Measurements from ENCODE around the gene NCBP3.

The NCBP3 gene

GRCh38 chr17:3773511-3773910 is 72.5 kb downstream of the NCBP3 start:
- Histone ChIP-seq H2BK5ac (ENCODE audit: low read length) (no peak overlapping the region), H3K4me3 (ENCODE audit: low read length) (no peak overlapping the region), H2BK120ac (ENCODE audit: low read depth, low read length) (no peak overlapping the region), H3K79me2 (ENCODE audit: control insufficient read depth, insufficient read depth, low read length) (no peaks in the 10 kb centered on the region), H3K4ac (ENCODE audit: low read depth, low read length) (no peak overlapping the region), H3K4me2 (ENCODE audit: low read length) (no peak overlapping the region), H3K27me3 (ENCODE audit: insufficient read depth, low read length, poor library complexity) (no peaks in the 10 kb centered on the region), H3K23ac (ENCODE audit: low read length) (no peak overlapping the region), H3K36me3 (ENCODE audit: control insufficient read depth, insufficient read depth, low read length) (no peaks in the 10 kb centered on the region), H3K27ac (ENCODE audit: low read depth, low read length) (no peak overlapping the region), H3K56ac (ENCODE audit: low read length) (no peak overlapping the region), H2AK5ac (ENCODE audit: low read length) (no peak overlapping the region), H2BK15ac (replicated peaks; ENCODE audit: low read depth) (no peak overlapping the region), H4K5ac (ENCODE audit: low read length) (no peak overlapping the region), H3K18ac (ENCODE audit: low read length) (no peak overlapping the region), H3K4me1 (ENCODE audit: control insufficient read depth, low read depth, low read length) (no peaks in the 10 kb centered on the region), H4K8ac (ENCODE audit: low read depth, low read length) (no peak overlapping the region), H3K9ac (ENCODE audit: low read length) (no peak overlapping the region), H3K79me1 (ENCODE audit: low read length) (no peaks in the 10 kb centered on the region)
- DNase-seq, result peak; percentile 41
- WGBS (ENCODE audit: extremely low coverage, insufficient coverage, low lambda C conversion rate), result no CpG with 5 or more reads among the region's 5 CpGs

- Histone ChIP-seq H2AK5ac (ENCODE audit: low read length) (no peak overlapping the region), H2BK5ac (ENCODE audit: low read length) (no peak overlapping the region), H4K8ac (ENCODE audit: low read depth, low read length) (no peak overlapping the region), H2BK120ac (ENCODE audit: low read depth, low read length) (no peak overlapping the region), H3K79me1 (ENCODE audit: low read length) (no peaks in the 10 kb centered on the region), H3K4me1 (ENCODE audit: control insufficient read depth, low read depth, low read length) (no peaks in the 10 kb centered on the region), H3K4me2 (ENCODE audit: low read length) (no peak overlapping the region), H3K4ac (ENCODE audit: low read depth, low read length) (no peak overlapping the region), H3K56ac (ENCODE audit: low read length) (no peak overlapping the region), H3K27ac (ENCODE audit: low read depth, low read length) (no peak overlapping the region), H3K23ac (ENCODE audit: low read length) (no peak overlapping the region), H3K18ac (ENCODE audit: low read length) (no peak overlapping the region), H3K27me3 (ENCODE audit: insufficient read depth, low read length, poor library complexity) (no peaks in the 10 kb centered on the region), H2BK15ac (replicated peaks; ENCODE audit: low read depth) (no peak overlapping the region), H3K4me3 (ENCODE audit: low read length) (no peak overlapping the region), H3K9ac (ENCODE audit: low read length) (no peak overlapping the region), H4K5ac (ENCODE audit: low read length) (no peak overlapping the region), H3K79me2 (ENCODE audit: control insufficient read depth, insufficient read depth, low read length) (no peaks in the 10 kb centered on the region), H3K36me3 (ENCODE audit: control insufficient read depth, insufficient read depth, low read length) (no peaks in the 10 kb centered on the region)
- peak; percentile 72 for DNase-seq
- WGBS (ENCODE audit: extremely low coverage, insufficient coverage, low lambda C conversion rate), result no CpG with 5 or more reads among the region's 12 CpGs
These were observed 73.3 kb downstream of the NCBP3 start for GRCh38 chr17:3772764-3773163.

DNA sequence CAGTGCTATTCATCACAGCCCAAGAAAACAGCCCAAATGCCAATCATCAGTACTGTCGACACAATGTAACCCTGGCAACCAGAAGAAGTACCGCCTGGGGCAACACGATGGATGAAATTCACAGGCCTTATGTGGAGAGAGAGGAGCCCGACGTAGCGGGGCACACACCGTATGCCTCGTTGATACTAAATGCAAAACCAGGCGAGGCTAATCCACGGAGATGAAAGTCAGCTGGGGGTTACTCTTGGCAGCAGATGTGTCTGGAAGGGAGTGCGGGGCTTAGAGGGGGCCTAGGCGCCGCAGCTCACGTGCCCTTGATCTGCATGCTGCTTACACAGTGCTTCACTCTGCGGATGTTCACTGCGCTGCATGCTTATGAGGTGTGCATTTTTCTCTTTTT is 74.9 kb downstream of the NCBP3 start:
- Histone ChIP-seq H3K79me1 (ENCODE audit: low read length) (no peaks in the 10 kb centered on the region), H2BK5ac (ENCODE audit: low read length) (no peak overlapping the region), H3K36me3 (ENCODE audit: control insufficient read depth, insufficient read depth, low read length) (no peaks in the 10 kb centered on the region), H2BK15ac (replicated peaks; ENCODE audit: low read depth) (no peak overlapping the region), H3K9ac (ENCODE audit: low read length) (no peak overlapping the region), H3K4ac (ENCODE audit: low read depth, low read length) (no peak overlapping the region), H4K5ac (ENCODE audit: low read length) (no peak overlapping the region), H3K23ac (ENCODE audit: low read length) (no peak overlapping the region), H2BK120ac (ENCODE audit: low read depth, low read length) (no peak overlapping the region), H3K18ac (ENCODE audit: low read length) (no peak overlapping the region), H2AK5ac (ENCODE audit: low read length) (no peak overlapping the region), H3K79me2 (ENCODE audit: control insufficient read depth, insufficient read depth, low read length) (no peaks in the 10 kb centered on the region), H3K4me3 (ENCODE audit: low read length) (no peak overlapping the region), H3K27me3 (ENCODE audit: insufficient read depth, low read length, poor library complexity) (no peaks in the 10 kb centered on the region), H3K27ac (ENCODE audit: low read depth, low read length) (no peak overlapping the region), H3K56ac (ENCODE audit: low read length) (no peak overlapping the region), H3K4me1 (ENCODE audit: control insufficient read depth, low read depth, low read length) (no peaks in the 10 kb centered on the region), H4K8ac (ENCODE audit: low read depth, low read length) (no peak overlapping the region), H3K4me2 (ENCODE audit: low read length) (no peak overlapping the region)
- DNase-seq, result no peak
- WGBS (ENCODE audit: extremely low coverage, insufficient coverage, low lambda C conversion rate), result no CpG with 5 or more reads among the region's 16 CpGs

GRCh38 chr17:3770466-3770865 is 75.6 kb downstream of the NCBP3 start:
- H2BK5ac ChIP-seq (ENCODE audit: low read length), result no peak overlapping the region
- H3K4me2 ChIP-seq (ENCODE audit: low read length), result no peak overlapping the region
- H3K79me1 ChIP-seq (ENCODE audit: low read length), result no peaks in the 10 kb centered on the region
- WGBS (ENCODE audit: extremely low coverage, insufficient coverage, low lambda C conversion rate), result no CpG with 5 or more reads among the region's 8 CpGs
- H2AK5ac ChIP-seq (ENCODE audit: low read length), result no peak overlapping the region
- H3K27me3 ChIP-seq (ENCODE audit: insufficient read depth, low read length, poor library complexity), result no peaks in the 10 kb centered on the region
- H4K8ac ChIP-seq (ENCODE audit: low read depth, low read length), result no peak overlapping the region
- no peak overlapping the region for H3K27ac ChIP-seq (ENCODE audit: low read depth, low read length)
- no peaks in the 10 kb centered on the region for H3K4me1 ChIP-seq (ENCODE audit: control insufficient read depth, low read depth, low read length)
- no peak overlapping the region for H3K18ac ChIP-seq (ENCODE audit: low read length)
- no peak overlapping the region for H2BK120ac ChIP-seq (ENCODE audit: low read depth, low read length)
- H3K36me3 ChIP-seq (ENCODE audit: control insufficient read depth, insufficient read depth, low read length), result no peaks in the 10 kb centered on the region
- no peak overlapping the region for H3K23ac ChIP-seq (ENCODE audit: low read length)
- H2BK15ac ChIP-seq (replicated peaks; ENCODE audit: low read depth), result no peak overlapping the region
- no peak overlapping the region for H4K5ac ChIP-seq (ENCODE audit: low read length)
- no peaks in the 10 kb centered on the region for H3K79me2 ChIP-seq (ENCODE audit: control insufficient read depth, insufficient read depth, low read length)
- no peak overlapping the region for H3K56ac ChIP-seq (ENCODE audit: low read length)
- no peak overlapping the region for H3K4me3 ChIP-seq (ENCODE audit: low read length)
- H3K4ac ChIP-seq (ENCODE audit: low read depth, low read length), result no peak overlapping the region
- H3K9ac ChIP-seq (ENCODE audit: low read length), result no peak overlapping the region
- DNase-seq, result no peak

DNA sequence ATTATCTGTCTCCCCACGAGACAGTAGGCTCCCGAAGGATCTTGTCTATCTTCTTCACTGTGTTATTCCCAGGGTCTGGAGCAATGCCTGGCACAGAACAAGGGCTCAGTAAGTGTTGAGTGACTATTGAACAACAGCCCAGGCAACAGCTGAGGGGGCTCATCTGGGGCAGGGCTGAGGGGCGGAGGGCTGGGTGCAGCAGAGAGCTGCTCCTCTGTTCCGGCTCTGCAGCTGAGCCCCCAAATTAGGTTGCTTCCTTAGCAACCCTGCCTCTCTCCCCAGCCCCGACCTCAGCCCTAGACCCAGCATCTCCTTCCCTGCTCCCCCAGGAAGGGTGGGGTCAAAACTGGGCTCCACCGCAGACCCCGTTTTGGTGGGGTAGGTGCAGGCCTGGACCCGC is 77.3 kb downstream of the NCBP3 start:
- Histone ChIP-seq H2BK5ac (ENCODE audit: low read length) (no peak overlapping the region), H3K23ac (ENCODE audit: low read length) (no peak overlapping the region), H2BK15ac (replicated peaks; ENCODE audit: low read depth) (no peak overlapping the region), H2BK120ac (ENCODE audit: low read depth, low read length) (no peak overlapping the region), H3K36me3 (ENCODE audit: control insufficient read depth, insufficient read depth, low read length) (no peaks in the 10 kb centered on the region), H2AK5ac (ENCODE audit: low read length) (no peak overlapping the region), H3K79me2 (ENCODE audit: control insufficient read depth, insufficient read depth, low read length) (no peaks in the 10 kb centered on the region), H3K4me3 (ENCODE audit: low read length) (no peak overlapping the region), H3K4me2 (ENCODE audit: low read length) (no peak overlapping the region), H3K9ac (ENCODE audit: low read length) (no peak overlapping the region), H3K27me3 (ENCODE audit: insufficient read depth, low read length, poor library complexity) (no peaks in the 10 kb centered on the region), H3K18ac (ENCODE audit: low read length) (no peak overlapping the region), H3K56ac (ENCODE audit: low read length) (no peak overlapping the region), H3K27ac (ENCODE audit: low read depth, low read length) (no peak overlapping the region), H4K5ac (ENCODE audit: low read length) (no peak overlapping the region), H3K79me1 (ENCODE audit: low read length) (no peaks in the 10 kb centered on the region), H4K8ac (ENCODE audit: low read depth, low read length) (no peak overlapping the region), H3K4me1 (ENCODE audit: control insufficient read depth, low read depth, low read length) (no peaks in the 10 kb centered on the region), H3K4ac (ENCODE audit: low read depth, low read length) (no peak overlapping the region)
- DNase-seq, result no peak
- no CpG with 5 or more reads among the region's 8 CpGs for WGBS (ENCODE audit: extremely low coverage, insufficient coverage, low lambda C conversion rate)

GRCh38 chr17:3768341-3768740 is 77.7 kb downstream of the NCBP3 start:
- no peak overlapping the region for H3K9ac ChIP-seq (ENCODE audit: low read length)
- WGBS (ENCODE audit: extremely low coverage, insufficient coverage, low lambda C conversion rate), result no CpG with 5 or more reads among the region's 9 CpGs

More at GRCh38 chr17:3768341-3768740, 77.7 kb downstream of the NCBP3 start:
- H3K23ac ChIP-seq (ENCODE audit: low read length), result no peak overlapping the region
- H3K18ac ChIP-seq (ENCODE audit: low read length), result no peak overlapping the region
- no peak overlapping the region for H3K27ac ChIP-seq (ENCODE audit: low read depth, low read length)
- no peak for DNase-seq
- no peak overlapping the region for H3K4me3 ChIP-seq (ENCODE audit: low read length)
- H2AK5ac ChIP-seq (ENCODE audit: low read length), result no peak overlapping the region
- no peaks in the 10 kb centered on the region for H3K79me1 ChIP-seq (ENCODE audit: low read length)
- no peak overlapping the region for H2BK5ac ChIP-seq (ENCODE audit: low read length)
- no peak overlapping the region for H3K56ac ChIP-seq (ENCODE audit: low read length)
- no peaks in the 10 kb centered on the region for H3K27me3 ChIP-seq (ENCODE audit: insufficient read depth, low read length, poor library complexity)
- H3K4me1 ChIP-seq (ENCODE audit: control insufficient read depth, low read depth, low read length), result no peaks in the 10 kb centered on the region
- H4K5ac ChIP-seq (ENCODE audit: low read length), result no peak overlapping the region
- no peak overlapping the region for H2BK120ac ChIP-seq (ENCODE audit: low read depth, low read length)
- H4K8ac ChIP-seq (ENCODE audit: low read depth, low read length), result no peak overlapping the region
- H3K36me3 ChIP-seq (ENCODE audit: control insufficient read depth, insufficient read depth, low read length), result no peaks in the 10 kb centered on the region
- H3K4me2 ChIP-seq (ENCODE audit: low read length), result no peak overlapping the region
- H3K4ac ChIP-seq (ENCODE audit: low read depth, low read length), result no peak overlapping the region
- H3K79me2 ChIP-seq (ENCODE audit: control insufficient read depth, insufficient read depth, low read length), result no peaks in the 10 kb centered on the region
- no peak overlapping the region for H2BK15ac ChIP-seq (replicated peaks; ENCODE audit: low read depth)
